ENCODE data around the gene ENTHD1.
"Not testable (repeated sequence)": the region's sequence is repeated elsewhere in the genome, so short reads cannot be mapped to it uniquely, and the experiment has no call there.

ENTHD1 gene

GRCh38 chr22:39900306-39901227 is 7.0 kb upstream of the ENTHD1 start, which contains the start of gene GRAP2:
Gene GRAP2 (plus strand): TSS chr22:39901084. CDS start chr22:39947107, 46,023 bp downstream.
- DNase-seq (ENCODE audit: low spot score) = no peak

GRCh38 chr22:39898997-39899396 is 5.4 kb upstream of the ENTHD1 start:
- no peak for DNase-seq (ENCODE audit: low spot score)

- DNase-seq (ENCODE audit: low spot score) = no peak
These were observed 4.3 kb upstream of the ENTHD1 start for GRCh38 chr22:39897841-39898240.

- no peak for DNase-seq (ENCODE audit: low spot score)
These were observed 2.9 kb upstream of the ENTHD1 start for GRCh38 chr22:39896313-39896996.

- no peak for DNase-seq (ENCODE audit: low spot score)
These were observed 2.1 kb upstream of the ENTHD1 start for GRCh38 chr22:39895682-39896081.

- no peak for DNase-seq (ENCODE audit: low spot score)
These were observed 1.1 kb upstream of the ENTHD1 start for GRCh38 chr22:39894554-39895092.

GRCh38 chr22:39889924-39890323 is 3.6 kb downstream of the ENTHD1 start:
- DNase-seq (ENCODE audit: low spot score) = not testable (repeated sequence)

- no peak for DNase-seq (ENCODE audit: low spot score)
These were observed 10.5 kb downstream of the ENTHD1 start for GRCh38 chr22:39883057-39883456.

GRCh38 chr22:39880722-39881121 is 12.8 kb downstream of the ENTHD1 start:
- DNase-seq (ENCODE audit: low spot score) = no peak

GRCh38 chr22:39877079-39877845 is 16.3 kb downstream of the ENTHD1 start:
- no peak for DNase-seq (ENCODE audit: low spot score)

- DNase-seq (ENCODE audit: low spot score) = not testable (repeated sequence)
These were observed 18.2 kb downstream of the ENTHD1 start for GRCh38 chr22:39875176-39875885.

- DNase-seq (ENCODE audit: low spot score) = no peak
These were observed 19.6 kb downstream of the ENTHD1 start for GRCh38 chr22:39873965-39874364.

GRCh38 chr22:39872548-39872947 is 21.0 kb downstream of the ENTHD1 start:
- no peak for DNase-seq (ENCODE audit: low spot score)

- no peak for DNase-seq (ENCODE audit: low spot score)
These were observed 22.4 kb downstream of the ENTHD1 start for GRCh38 chr22:39871008-39871798.

GRCh38 chr22:39869797-39870196 is 23.8 kb downstream of the ENTHD1 start:
- DNase-seq (ENCODE audit: low spot score) = not testable (repeated sequence)

GRCh38 chr22:39868741-39869140 is 24.8 kb downstream of the ENTHD1 start:
- DNase-seq (ENCODE audit: low spot score) = no peak

GRCh38 chr22:39859903-39860588 is 33.5 kb downstream of the ENTHD1 start:
- DNase-seq (ENCODE audit: low spot score) = no peak

- DNase-seq (ENCODE audit: low spot score) = no peak
These were observed 37.0 kb downstream of the ENTHD1 start for GRCh38 chr22:39856588-39856987.

GRCh38 chr22:39852799-39853198 is 40.8 kb downstream of the ENTHD1 start:
- no peak for DNase-seq (ENCODE audit: low spot score)
